CD4-positive, alpha-beta T cell treated with Interleukin-4 for 1 hour (primary cell): ENCODE data around the gene MT1M.
A peak's percentile ranks its signal among the peaks of the same experiment; 100 is the strongest.
"Not testable (repeated sequence)": the region's sequence is repeated elsewhere in the genome, so short reads cannot be mapped to it uniquely, and the experiment has no call there.

Experiments
- DNase-seq, 2 donors: peaks; one replicate each; pipeline ENCODE4 v3.0.0-alpha.2; 2020 to 2022

MT1M gene

DNA sequence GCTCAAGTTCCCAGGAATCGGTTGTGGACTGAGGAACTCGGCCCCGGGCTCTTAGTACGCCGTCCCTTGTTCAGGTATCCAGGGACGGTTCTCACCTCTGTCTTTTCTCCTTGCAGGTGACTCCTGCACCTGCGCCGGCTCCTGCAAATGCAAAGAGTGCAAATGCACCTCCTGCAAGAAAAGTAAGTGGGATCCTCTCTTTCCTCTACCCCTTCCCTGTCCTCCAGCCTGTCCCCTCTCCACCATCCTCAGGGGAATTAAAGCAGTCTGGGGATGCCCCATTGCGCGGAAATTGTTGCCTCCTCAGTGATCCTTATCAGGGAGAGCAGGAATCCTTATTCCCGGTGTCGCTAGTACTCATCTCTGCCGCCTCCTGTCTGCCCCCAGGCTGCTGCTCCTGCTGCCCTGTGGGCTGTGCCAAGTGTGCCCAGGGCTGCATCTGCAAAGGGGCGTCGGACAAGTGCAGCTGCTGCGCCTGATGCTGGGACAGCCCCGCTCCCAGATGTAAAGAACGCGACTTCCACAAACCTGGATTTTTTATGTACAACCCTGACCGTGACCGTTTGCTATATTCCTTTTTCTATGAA is 23.5 kb upstream of the MT1M start:
- DNase-seq, result no peak

DNA sequence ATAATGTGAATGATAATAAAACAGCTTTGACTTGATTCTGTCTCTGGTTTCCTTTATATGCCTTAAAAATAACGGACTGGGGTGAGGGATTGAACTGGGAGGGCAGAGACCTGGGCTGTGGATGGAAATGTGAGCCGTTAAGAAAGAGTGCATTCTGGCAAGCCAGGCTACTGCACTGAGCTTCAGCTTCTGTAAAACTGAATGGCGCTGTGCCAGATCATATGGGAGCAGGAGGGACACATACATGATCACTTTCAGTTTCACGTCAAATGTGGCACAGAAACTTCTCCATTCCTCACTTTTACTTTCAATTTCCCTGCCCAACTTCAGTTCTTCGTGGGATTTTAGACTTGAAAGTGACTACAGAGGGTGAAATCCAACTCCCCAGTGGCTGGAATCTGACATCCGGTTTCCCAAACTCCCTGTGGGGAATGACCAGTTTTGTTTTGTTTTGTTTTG is 23.0 kb upstream of the MT1M start:
- peak; percentile 78 to 80 for DNase-seq

DNA sequence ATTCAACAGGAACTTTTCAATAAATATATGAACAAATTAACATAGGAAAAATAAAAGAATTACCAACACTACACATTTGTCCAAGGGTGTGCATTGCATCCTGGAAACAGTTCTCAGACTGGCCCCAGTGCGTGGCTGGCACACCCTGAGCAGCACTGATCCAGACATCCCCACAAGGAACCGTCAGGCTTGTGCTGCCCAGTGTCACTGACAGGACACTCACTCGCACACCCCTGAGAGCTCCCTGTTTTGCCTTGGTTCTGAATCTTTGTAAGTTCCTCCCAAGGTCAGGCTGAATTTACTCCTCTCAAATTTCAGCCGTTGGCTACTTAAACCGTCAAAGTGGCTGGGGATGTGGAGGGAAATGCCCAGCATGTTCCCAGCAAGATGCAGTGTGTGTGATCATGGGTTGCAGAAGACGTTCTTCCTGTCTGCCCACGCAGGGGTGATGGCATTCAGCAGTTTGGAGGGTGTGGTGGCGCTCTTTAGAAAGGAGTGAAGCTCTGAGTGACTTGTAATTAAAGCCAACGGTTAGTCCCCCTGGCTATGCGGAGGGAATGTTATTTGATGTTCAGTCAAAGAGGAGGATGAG is 22.3 kb upstream of the MT1M start:
- peak; percentile 75 to 76 for DNase-seq

DNA sequence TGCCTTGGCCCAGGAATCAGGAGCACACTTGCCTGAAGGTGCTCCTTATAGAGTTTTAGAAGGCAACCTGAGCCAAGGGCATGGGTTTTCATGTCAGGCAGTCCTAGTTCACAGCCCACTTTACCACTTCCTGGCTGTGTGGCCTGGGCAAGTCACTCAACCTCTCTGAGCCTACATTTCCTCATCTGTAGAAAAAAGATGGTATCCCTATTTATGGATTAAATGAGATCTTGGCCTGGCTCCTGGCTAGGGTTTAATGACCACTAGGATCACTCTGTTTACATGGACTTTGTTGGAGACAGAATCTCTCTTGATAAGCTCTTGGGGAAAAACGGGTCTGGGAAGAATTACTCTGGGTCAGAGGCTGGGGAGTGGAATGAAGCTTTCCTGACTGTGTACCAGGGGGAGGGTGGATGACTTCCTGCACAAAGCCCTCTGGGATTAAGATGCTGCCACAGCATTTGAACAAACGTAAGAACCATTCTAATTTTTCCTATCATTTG is 21.8 kb upstream of the MT1M start:
- no peak for DNase-seq

DNA sequence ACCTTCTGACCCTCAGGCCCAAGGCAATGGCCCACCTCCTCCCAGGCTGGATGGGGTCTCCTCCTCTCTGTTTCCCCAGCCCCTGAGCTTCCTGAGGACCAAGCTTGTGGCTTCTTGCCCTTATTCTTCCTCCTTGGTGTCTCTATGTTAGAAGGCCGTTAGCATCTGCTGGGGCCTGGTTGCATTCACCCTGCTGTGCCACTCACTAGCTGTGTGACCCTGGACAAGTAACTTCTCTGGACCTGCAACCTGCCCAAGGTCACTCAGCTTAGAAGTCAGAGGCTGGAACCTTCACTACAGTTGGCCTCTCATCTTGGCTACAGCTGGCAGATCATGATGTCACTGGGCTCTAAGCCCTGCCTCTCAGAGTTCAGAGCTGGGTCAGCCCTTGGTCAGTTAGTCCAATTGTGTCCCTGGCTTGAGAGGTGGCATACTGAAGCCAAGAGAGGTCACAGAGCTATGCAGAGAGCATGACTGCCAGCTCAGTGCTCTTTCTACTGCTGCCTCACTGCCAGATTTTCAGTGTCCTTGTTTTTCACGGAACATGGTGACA is 21.1 kb upstream of the MT1M start:
- DNase-seq, result no peak

DNA sequence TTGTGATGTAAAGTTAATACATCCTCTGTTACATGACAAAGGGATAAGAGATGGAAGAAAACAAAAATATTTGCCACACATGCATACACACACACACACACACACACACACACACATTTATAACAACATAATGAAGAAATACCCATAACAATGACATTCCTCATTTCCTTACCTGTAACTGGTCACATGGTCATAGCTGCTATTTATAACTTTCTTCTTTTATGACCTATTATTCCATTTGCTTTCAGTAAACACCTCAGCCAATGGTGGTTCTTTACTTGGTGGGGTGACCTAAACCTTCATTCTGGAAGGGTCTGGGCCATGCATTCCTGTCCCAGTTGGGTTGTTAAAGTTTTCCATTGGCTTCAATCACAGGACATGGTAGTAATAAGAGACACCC is 18.8 kb upstream of the MT1M start:
- DNase-seq, result no peak

DNA sequence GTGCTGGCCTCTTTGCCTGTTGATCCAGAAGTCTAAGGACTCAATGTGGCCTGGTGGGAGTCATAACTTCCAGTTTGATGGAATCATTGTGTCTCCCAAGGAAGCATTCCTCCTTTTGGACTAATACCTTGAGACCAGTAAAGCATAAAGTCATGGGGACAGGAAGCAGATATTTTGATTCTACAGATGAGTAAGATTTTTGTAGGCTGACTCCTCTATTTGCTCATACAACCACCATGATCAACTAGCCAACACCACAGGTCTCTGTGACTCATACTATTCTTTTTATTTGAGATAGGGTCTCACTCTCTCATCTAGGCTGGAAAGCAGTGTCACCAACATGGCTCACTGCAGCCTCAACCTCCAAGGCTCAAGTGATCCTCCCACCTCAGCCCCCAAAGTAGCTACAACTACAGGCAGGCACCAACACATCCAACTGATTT is 17.9 kb upstream of the MT1M start:
- no peak for DNase-seq

DNA sequence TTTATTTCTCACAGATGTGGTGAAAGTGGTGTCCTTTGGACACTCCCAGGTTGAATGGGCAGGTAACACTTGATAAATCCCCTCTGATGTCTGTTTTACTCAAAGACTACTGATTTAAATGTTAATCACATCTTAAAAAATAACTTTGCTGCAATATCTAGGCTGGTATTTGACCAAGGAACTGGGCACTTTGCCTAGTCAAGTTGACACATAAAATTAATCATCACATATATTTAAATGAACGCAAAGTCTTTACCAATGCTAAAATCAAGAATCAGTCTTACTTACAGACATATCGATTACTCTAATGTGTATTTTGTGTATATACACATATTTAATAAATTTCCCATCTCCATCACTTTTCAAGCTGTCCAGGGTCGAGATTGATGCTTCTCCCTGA is 17.1 kb upstream of the MT1M start:
- DNase-seq, result no peak

DNA sequence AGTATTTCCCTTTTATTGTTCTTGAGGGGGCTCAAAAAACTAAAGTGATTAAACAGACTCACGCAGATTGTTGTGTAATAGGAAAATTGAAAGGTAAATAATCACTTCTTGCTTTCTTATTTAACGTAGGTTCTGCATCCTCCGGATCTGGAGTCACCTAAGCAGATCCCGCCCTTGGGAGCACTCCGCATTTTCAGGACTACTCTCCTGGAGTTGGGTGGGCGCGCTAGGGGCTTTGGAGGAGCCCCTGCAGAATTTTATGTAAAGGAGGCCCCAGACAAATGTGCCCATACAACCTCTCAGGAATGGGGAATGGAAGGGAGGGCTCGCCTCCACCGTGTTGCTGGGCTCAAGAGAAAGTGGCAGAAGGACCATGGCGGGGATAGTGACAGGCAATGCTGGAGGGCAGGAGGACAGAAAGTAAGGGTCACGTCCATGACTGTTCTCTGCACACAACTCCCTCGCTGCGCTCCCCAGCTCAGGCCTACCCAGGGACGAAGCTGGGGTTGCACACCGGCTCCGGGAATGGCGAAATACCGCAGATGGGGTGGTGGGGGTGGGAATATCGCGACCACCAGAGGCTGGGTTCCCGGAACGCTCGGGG is 15.7 kb upstream of the MT1M start:
- DNase-seq, result no peak

DNA sequence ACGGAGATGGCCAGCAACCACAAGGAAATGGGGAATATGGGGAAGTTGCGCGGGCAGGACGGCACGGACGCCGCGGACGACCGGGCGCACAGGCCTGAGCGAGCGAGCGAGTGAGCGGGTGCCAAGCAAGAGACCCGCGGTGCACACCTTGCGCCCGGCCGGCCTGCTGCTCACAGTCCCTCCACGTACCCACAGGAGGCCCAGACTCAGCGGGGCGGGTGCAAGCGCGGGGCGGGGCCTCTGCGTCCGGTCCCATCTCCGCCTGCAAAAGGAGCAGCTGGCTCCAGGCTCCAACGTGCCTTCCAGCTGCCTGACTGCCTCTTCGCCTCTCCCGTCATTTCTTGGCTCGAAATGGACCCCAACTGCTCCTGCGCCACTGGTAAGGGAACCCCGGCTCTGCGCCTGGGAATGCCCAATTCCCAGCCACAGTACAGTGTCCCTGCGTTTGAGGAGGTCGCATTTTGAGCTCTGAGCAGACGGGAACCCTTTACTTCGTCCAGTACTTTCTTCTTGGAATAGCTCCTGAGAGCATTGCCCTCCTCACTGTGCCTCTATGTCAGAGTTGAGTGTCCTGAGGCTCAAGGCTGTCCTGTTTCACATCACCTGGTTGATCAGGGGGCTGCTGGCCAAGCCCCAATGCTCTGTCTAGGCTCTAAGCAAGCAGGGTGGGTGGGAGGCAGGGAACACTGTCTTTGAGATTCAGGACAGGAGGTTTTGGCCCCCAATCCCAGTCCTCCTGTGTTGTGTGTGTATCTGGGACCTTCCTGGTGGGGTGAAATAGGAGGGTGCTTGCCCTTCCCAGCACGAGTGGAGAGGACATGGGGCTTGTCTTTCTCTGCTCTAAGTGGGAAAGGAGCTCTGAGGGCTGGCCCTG is 15.0 kb upstream of the MT1M start:
- peak in 1 of 2 donors; percentile 42 for DNase-seq

DNA sequence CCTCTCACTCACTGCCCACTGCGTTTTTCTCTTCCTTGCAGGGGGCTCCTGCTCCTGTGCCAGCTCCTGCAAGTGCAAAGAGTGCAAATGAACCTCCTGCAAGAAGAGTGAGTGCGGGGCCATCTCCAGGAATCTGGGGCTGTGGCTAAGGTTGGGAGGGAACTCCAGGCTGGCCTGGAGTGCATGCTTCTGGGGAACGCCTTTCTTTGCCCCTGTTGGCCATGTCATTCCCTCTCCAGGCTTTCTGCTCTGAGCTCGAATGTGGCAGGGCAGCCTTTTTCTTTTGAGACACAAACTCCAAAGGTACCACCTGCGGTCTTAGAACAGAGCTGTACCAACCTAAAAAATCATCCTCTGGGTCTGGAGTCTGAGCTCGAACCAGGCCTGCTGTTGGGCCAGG is 14.3 kb upstream of the MT1M start:
- no peak for DNase-seq

DNA sequence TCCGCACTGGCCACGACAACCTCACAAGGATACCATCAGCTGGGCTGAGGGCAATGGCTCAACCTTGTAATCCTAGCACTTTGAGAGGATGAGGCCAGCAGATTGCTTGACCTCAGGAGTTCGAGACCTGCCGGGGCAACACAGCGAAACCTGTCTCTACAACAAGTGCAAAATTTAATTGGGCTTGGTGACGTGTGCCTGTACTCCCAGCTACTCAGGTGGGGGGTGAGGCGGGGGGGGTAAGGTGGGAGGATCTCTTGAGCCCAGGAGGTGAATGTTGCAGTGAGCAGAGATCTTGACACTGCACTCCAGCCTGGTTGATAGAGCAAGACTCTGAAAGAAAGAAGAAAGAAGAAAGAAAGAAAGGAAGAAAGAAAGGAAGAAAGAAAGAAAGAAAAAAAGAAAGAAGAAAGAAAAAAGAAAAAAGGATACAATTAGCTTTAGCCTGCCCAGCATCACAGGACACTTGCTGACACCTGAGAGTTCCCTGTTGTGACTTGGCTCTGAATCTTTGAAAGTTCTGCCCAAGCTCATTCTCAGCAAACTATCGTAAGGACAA is 12.0 kb upstream of the MT1M start:
- no peak for DNase-seq

DNA sequence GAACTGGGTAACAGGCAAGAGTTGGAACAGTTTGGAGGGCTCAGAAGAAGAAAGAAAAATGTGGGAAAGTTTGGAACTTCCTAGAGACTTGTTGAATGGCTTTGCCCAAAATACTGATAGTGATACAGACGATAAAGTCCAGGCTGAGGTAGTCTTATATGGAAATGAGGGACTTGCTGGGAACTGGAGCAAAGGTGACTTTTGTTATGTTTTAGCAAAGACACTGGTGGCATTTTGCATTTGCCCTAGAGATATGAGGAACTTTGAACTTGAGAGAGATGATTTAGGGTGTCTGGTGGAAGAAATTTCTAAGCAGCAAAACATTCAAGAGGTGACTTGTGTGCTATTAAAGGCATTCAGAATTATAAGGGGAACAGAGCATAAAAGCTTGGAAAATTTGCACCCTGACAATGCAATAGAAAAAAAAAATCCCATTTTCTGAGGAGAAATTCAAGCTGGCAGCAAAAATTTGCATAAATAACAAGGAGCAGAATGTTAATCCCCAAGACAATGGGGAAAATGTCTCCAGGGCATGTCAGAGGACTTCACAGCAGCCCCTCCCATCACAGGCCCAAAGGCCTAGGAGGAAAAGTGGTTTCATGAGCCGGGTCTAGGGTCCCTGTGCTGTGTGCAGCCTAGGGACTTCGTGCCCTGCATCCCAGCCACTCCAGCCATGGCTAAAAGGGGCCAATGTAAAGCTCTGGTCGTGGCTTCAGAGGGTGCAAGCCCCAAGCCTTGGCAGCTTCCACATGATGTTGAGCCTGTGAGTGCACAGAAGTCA is 10.6 kb upstream of the MT1M start:
- DNase-seq, result not testable (repeated sequence)

DNA sequence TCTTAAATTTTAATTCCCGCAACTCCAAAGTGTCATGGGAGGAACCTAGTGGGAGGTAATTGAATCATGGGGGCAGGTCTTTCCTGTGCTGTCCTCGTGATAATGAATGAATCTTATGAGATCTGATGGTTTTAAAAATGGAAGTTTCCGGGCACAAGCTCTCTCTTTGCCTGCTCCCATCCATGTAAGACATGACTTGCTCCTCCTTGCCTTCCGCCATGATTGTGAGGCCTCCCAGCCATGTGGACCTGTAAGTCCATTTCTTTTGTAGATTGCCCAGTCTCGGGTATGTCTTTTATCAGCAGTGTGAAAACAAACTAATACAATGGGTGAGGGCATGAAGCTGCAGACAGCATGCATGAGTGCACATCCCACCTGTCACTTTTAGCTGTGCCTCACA is 9.3 kb upstream of the MT1M start:
- not testable (repeated sequence) for DNase-seq

DNA sequence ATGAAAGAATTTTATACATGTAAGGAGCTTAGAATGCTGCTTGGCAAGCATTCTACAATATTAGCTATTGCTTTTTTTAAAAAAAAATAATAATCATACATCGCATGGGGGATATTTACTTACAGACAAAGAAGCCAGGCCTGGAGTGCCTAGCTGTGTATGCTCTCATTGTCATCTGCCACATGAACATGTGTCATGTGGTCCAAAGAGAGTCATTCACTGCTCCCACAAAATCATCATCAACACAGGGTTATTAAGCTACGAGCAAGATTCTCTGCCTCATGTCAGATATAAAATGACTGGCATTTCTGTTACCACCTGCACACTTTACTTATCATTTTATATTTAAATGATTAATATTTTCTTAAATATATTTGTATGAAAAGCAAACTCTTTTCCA is 8.8 kb upstream of the MT1M start:
- no peak for DNase-seq

DNA sequence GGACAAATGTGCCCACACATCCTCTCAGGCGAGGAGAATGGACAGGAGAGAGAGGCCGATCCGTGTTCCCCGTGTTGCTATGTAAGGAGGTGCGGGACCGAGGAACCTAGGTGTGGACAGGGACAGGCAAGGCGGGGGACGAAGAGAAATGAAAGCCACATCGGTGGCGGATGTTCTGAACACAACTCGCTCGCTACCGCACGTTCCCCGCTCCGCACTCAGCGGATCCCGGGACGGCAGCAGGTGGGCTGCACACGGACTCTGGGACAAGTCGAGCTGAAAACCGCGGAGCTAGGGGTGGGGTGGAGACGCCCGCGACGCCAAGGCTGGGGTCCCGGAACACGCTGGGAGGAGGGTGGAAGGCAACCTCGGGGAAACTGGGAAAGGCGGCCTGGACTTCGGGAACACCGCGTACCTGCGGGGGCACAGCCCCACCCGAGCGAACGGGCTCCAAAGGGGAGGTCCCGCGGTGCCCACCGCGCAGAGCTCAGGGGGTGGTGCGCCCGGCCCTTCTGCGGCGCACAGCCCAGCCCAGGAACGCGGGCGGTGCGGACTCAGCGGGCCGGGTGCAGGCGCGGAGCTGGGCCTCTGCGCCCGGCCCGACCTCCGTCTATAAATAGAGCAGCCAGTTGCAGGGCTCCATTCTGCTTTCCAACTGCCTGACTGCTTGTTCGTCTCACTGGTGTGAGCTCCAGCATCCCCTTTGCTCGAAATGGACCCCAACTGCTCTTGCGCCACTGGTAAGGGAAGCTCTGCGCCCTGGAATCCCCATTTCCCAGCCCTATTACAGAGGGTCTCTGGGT is 7.1 kb upstream of the MT1M start, which contains the start of gene MT1E:
TSS of gene MT1E (plus strand) at position 642 of the 803 bp plus-strand sequence. CDS start at position 713, 71 bp downstream.
- DNase-seq, result peak; percentile 24 to 25

DNA sequence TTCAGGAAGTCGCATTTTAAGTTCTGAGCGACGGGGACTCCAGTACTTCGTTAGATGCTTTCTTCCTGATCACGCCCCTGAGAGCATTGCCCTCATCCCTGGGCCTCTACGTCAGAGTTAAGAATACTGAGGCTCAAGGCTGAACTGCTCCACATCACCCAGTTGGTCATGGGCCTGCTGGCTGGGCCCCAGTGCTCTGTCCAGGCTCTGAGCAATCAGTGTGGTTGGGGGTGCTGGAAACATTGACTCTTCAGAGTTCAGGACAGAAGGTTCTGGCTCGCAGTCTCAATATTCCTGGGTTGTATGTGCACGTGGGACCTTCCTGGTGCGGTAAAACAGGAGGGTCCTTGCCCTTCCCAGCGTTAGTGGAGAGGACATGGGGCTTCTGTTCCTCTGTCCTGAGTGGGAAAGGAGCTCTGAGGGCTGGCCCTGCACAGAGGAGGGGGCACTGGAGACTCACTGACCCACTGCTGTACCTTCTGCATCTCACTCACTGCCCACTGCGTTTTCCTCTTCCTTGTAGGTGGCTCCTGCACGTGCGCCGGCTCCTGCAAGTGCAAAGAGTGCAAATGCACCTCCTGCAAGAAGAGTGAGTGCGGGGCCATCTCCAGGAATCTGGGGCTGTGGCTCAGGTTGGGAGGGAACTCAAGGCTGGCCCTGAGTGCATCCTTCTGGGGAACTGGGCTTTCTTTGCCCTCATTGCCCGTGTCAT is 6.4 kb upstream of the MT1M start:
- DNase-seq, result no peak

DNA sequence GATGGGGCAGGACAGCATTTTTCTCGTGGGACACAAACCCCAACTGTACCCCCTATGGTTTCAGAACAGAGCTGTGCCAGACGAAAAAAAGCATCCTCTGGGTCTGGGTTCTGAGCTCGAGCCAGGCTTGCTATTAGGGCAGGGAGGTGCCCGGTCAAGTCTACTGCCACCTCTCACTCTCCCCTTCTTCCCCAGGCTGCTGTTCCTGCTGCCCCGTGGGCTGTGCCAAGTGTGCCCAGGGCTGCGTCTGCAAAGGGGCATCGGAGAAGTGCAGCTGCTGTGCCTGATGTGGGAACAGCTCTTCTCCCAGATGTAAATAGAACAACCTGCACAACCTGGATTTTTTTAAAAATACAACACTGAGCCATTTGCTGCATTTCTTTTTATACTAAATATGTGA is 5.8 kb upstream of the MT1M start:
- DNase-seq, result no peak

DNA sequence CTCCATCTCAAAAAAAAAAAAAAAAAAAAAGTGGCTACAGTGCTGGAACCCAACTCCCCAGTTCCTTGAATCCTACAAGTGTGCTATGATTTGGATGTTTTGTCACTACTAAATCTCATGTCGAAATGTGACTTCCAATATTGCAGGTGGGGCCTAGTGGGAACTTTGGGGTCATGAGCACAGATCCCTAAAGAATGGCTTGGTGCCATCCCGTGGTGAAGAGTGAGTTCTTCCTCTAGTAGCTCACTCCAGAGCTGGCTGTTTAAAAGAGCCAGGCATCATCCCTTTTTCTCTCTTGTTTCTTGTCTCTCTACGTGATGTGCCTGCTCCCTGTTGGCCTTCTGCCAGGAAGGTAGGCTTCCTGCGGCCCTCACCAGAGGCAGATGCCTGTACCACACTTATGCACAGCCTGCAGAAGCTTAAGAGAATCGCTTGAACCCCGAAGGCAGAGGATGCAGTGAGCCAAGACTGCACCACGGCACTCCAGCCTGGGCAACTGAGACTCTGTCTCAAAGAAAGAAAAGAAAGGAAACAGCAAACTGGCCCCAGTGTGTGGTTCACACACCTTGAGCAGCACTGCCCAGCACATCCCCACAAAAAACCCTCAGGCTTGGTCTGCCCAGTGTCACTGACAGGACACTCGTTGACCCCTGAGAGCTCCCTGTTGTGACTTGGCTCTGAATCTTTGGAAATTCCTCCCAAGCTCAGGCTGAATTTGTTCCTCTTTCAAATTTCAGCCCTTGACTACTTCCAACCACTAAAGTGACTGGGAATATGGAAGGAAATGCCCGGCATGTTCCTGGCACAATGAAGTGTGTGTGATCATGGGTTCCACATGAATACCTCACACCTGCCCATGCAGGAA is 3.7 kb upstream of the MT1M start:
- DNase-seq, result no peak
